Esophagus squamous epithelium (tissue), 5 donors: ENCODE data around the gene MED27. TPM values are rescaled to one million over a fixed set of nuclear protein-coding genes. Genes with fewer than 3 reads are reported as not detected.
A peak's percentile ranks its signal among the peaks of the same experiment; 100 is the strongest.

Experiments
- DNase-seq: peaks from one replicate; lab custom pipeline; 2025; lab: John Stamatoyannopoulos, UW
- H3K27ac ChIP-seq, 4 donors: fragments of 200-600 bp; sonication (generic); one replicate each; pipeline ENCODE4 v1.5.1; 2016 to 2019; ENCODE audit warnings: mild to moderate bottlenecking in 1 of 4
- H3K27me3 ChIP-seq, 4 donors: fragments of 200-600 bp; sonication (generic); 1 replicate in 3 of 4; 2 replicates in 1 of 4; pipeline versions ENCODE4 v1.5.1 to v1.6.0; 2017 to 2021; ENCODE audit warnings: antibody characterized with exemption in 1 of 4
- H3K36me3 ChIP-seq, 3 donors: fragments of 200-600 bp; sonication (generic); one replicate each; pipeline ENCODE4 v1.5.1; 2016 to 2019
- H3K4me1 ChIP-seq, 3 donors: fragments of 200-600 bp; sonication (generic); one replicate each; pipeline ENCODE4 v1.5.1; 2017 to 2019
- H3K4me3 ChIP-seq, 4 donors: fragments of 200-600 bp; sonication (generic); 1 replicate in 3 of 4; 2 replicates in 1 of 4; pipeline ENCODE4 v1.5.1; 2016 to 2019; ENCODE audit warnings: mild to moderate bottlenecking in 2 of 4, moderate library complexity in 1 of 4
- H3K9me3 ChIP-seq, 3 donors: fragments of 200-600 bp; sonication (generic); one replicate each; pipeline ENCODE4 v1.5.1; 2016 to 2019
- CTCF ChIP-seq, 6 experiments: fragments of 450-650 bp in 4 of 6; fragments of 200-600 bp in 2 of 6; sonication (generic) in 2 of 6; IDR thresholded peaks; one replicate each; pipeline ENCODE4 v1.5.1; 2016 to 2019; ENCODE audit warnings: antibody characterized with exemption in 6 of 6, mild to moderate bottlenecking in 4 of 6, moderate library complexity in 4 of 6
- POLR2A ChIP-seq, 4 donors: fragments of 450-650 bp; IDR thresholded peaks; one replicate each; pipeline ENCODE4 v1.6.1; 2017; ENCODE audit warnings: antibody characterized with exemption in 4 of 4, mild to moderate bottlenecking in 4 of 4, moderate library complexity in 3 of 4
- WGBS, 2 donors: methylation state at CpG; one replicate each; pipeline ENCODE4 v1.1.5; 2018; 5-methylcytosine and 5-hydroxymethylcytosine counted together
- intact Hi-C: fragments of 100-400 bp; cut with DNase I; formaldehyde crosslinking; loops from one replicate; pipeline ENCODE4 v1.15.0; 2022
- total RNA-seq, 4 donors: library from RNA; depleted of rRNA; stranded (reverse); fragments of >200 nt; gene quantifications; one replicate each; pipeline ENCODE4 v1.1.0, GENCODE V29; 2016
- donor health status: DM: yes; HTN: yes; CAD: no.

MED27 gene
- total RNA-seq, 4 donors from 2014 or later: 10.6 to 20.0 (median 17.6) TPM

- no peak for DNase-seq
- intact Hi-C loops: no loop called here
These were observed 14.7 kb upstream of the MED27 start for GRCh38 chr9:132094314-132094791.

GRCh38 chr9:132090771-132091170 lies 11.1 kb upstream of the MED27 start:
- WGBS, 2 donors: 54 to 68% methylated on average over 5 of the region's 5 CpGs
- DNase-seq: no peak

More at GRCh38 chr9:132094314-132094791, 14.7 kb upstream of the MED27 start:
- no peaks in the 10 kb centered on the region for H3K4me1 ChIP-seq
- TF ChIP-seq POLR2A (IDR thresholded peaks at IDR 0.05): no peak
- no peak for TF ChIP-seq CTCF (IDR thresholded peaks at IDR 0.05)
- H3K4me3 ChIP-seq: no peak overlapping the region
- 13 to 15% methylated on average over 2 of the region's 2 CpGs for WGBS, 2 donors
- no peak overlapping the region for H3K27ac ChIP-seq
- peaks cover 0 to 65% (median 0%) of the 10 kb centered on the region in 4 donors for H3K27me3 ChIP-seq
- no peaks in the 10 kb centered on the region for H3K36me3 ChIP-seq
- no peaks in the 10 kb centered on the region for H3K9me3 ChIP-seq

GRCh38 chr9:132087438-132088030 lies 7.9 kb upstream of the MED27 start:
- WGBS, 2 donors: 80 to 86% methylated on average over 7 of the region's 7 CpGs

More at GRCh38 chr9:132090771-132091170, 11.1 kb upstream of the MED27 start:
- peaks cover 0 to 50% (median 0%) of the 10 kb centered on the region in 4 donors for H3K27me3 ChIP-seq
- intact Hi-C loops: no loop called here
- no peaks in the 10 kb centered on the region for H3K36me3 ChIP-seq
- no peak for TF ChIP-seq CTCF (IDR thresholded peaks at IDR 0.05)
- no peaks in the 10 kb centered on the region for H3K9me3 ChIP-seq
- H3K4me3 ChIP-seq: no peak overlapping the region
- no peaks in the 10 kb centered on the region for H3K4me1 ChIP-seq
- no peak overlapping the region for H3K27ac ChIP-seq

GRCh38 chr9:132082188-132082587 lies 2.5 kb upstream of the MED27 start:
- no peaks in the 10 kb centered on the region for H3K9me3 ChIP-seq
- DNase-seq: no peak
- H3K36me3 ChIP-seq: peaks cover 0 to 4% (median 0%) of the 10 kb centered on the region in 3 donors
- H3K4me1 ChIP-seq: peaks cover 5 to 26% (median 18%) of the 10 kb centered on the region in 3 donors
- H3K27ac ChIP-seq: no peak overlapping the region
- TF ChIP-seq CTCF (IDR thresholded peaks at IDR 0.05): no peak
- TF ChIP-seq POLR2A (IDR thresholded peaks at IDR 0.05): no peak
- WGBS, 2 donors: 47 to 63% methylated on average over 5 of the region's 5 CpGs
- H3K27me3 ChIP-seq: peaks cover 0 to 30% (median 0%) of the 10 kb centered on the region in 4 donors
- intact Hi-C loops: no loop called here
- no peak overlapping the region for H3K4me3 ChIP-seq

More at GRCh38 chr9:132087438-132088030, 7.9 kb upstream of the MED27 start:
- TF ChIP-seq POLR2A (IDR thresholded peaks at IDR 0.05) (no peak), CTCF (IDR thresholded peaks at IDR 0.05) (no peak)
- no peaks in the 10 kb centered on the region for H3K9me3 ChIP-seq
- no peak overlapping the region for H3K4me3 ChIP-seq
- no peak for DNase-seq
- no peak overlapping the region for H3K27ac ChIP-seq
- H3K36me3 ChIP-seq: no peaks in the 10 kb centered on the region
- peaks cover 0 to 60% (median 0%) of the 10 kb centered on the region in 4 donors for H3K27me3 ChIP-seq
- H3K4me1 ChIP-seq: no peaks in the 10 kb centered on the region
- intact Hi-C loops: no loop called here

- H3K27me3 ChIP-seq: peaks cover 0 to 10% (median 0%) of the 10 kb centered on the region in 4 donors
- WGBS, 2 donors: 3 to 6% methylated on average over 12 of the region's 12 CpGs
- peaks cover 0 to 31% (median 0%) of the 10 kb centered on the region in 3 donors for H3K36me3 ChIP-seq
- DNase-seq: no peak
- intact Hi-C loops: no loop called here
- no peaks in the 10 kb centered on the region for H3K9me3 ChIP-seq
- H3K4me1 ChIP-seq: peaks cover 5 to 42% (median 18%) of the 10 kb centered on the region in 3 donors
- H3K27ac ChIP-seq: peak overlapping the region in 3 of 4 donors; percentile 80 to 89 (median 83)
- TF ChIP-seq CTCF (IDR thresholded peaks at IDR 0.05) (no peak), POLR2A (IDR thresholded peaks at IDR 0.05) (no peak)
- H3K4me3 ChIP-seq: peak overlapping the region; percentile 64 to 90 (median 79)
These were observed 839 bp downstream of the MED27 start for GRCh38 chr9:132078699-132079356.
